ENCODE data around the gene TCN2. TPM values are rescaled to one million over a fixed set of nuclear protein-coding genes. Genes with fewer than 3 reads are reported as not detected.

Gene TCN2
- total and polyA plus RNA-seq, 2 of the 4 experiments (the other 2 are of a cell fraction): 1.3 to 3.6 TPM

DNA sequence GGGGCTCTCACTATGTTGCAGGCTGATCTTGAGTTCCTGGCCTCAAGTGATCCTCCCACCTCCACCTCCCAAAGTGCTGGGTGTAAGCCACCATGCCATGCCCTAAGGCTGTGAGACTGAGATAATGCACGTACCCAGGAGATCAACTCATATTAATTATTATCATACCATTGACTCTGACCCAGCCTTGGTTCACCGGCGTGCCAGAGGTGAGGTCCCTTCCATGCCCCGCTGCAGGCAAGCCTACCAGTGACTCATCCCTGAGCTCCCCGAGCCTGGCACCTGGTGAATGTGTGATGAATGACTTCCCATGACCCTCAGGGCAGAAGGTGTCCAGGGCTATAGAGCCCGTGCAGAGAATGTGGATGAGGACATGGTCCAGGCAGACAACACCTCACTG, 44.6 kb upstream of the TCN2 start:
- POLR2A ChIA-PET (ENCODE audit: unreplicated experiment): no interaction called here
- no peaks in the 10 kb centered on the region for H4K20me1 ChIP-seq (ENCODE audit: insufficient read depth, low read length)
- DNase-seq (no peak), ATAC-seq (ENCODE audit: low read depth) (no peak)
- H3K79me1 ChIP-seq (ENCODE audit: low read depth in 1 of 2, low read length in 2 of 2): no peaks in the 10 kb centered on the region
- H3K9ac ChIP-seq (ENCODE audit: low read depth, low read length): no peak overlapping the region
- H2BK5ac ChIP-seq (ENCODE audit: low read depth, low read length, poor library complexity, severe bottlenecking): no peak overlapping the region
- H2BK15ac ChIP-seq (ENCODE audit: low read depth, low read length): no peak overlapping the region
- H2BK20ac ChIP-seq (ENCODE audit: low read depth, low read length): no peak overlapping the region
- H2AK5ac ChIP-seq (ENCODE audit: low read depth, low read length): no peak overlapping the region
- no peaks in the 10 kb centered on the region for H3K9me3 ChIP-seq (ENCODE audit: control insufficient read depth, insufficient read depth, low read length)
- no peak overlapping the region for H3K27ac ChIP-seq (ENCODE audit: insufficient read depth, low read length)
- CTCF ChIA-PET: no interaction called here
- no peak overlapping the region for H4K91ac ChIP-seq (ENCODE audit: insufficient read depth, low read depth, low read length)
- intact Hi-C loops (cut with micrococcal nuclease): no loop called here
- no peak overlapping the region for H3K4me3 ChIP-seq (ENCODE audit: insufficient read depth, low read depth, low read length)
- BruUV-seq (replicated peaks): no TSS peak
- no peak overlapping the region for H3K23ac ChIP-seq (ENCODE audit: low read depth, low read length)
- H2BK120ac ChIP-seq (ENCODE audit: low read depth, low read length): no peak overlapping the region
- H3K14ac ChIP-seq (replicated peaks; ENCODE audit: low read depth, low read length): no peak overlapping the region
- H2AFZ ChIP-seq (replicated peaks; ENCODE audit: low read length, poor library complexity): no peak overlapping the region
- in situ Hi-C loops (cut with MboI; ENCODE audit: low sequenced_read_pairs): no loop called here
- no peak for TF ChIP-seq MAZ (IDR thresholded peaks at IDR 0.05; ENCODE audit: borderline replicate concordance, low read depth, low read length)
- no peak for TF ChIP-seq MXI1 (IDR thresholded peaks at IDR 0.05; ENCODE audit: borderline replicate concordance, low read depth, low read length)
- no peak for TF ChIP-seq RFX5 (IDR thresholded peaks at IDR 0.05; ENCODE audit: low read depth, low read length)
- TF ChIP-seq, protein P1, sequence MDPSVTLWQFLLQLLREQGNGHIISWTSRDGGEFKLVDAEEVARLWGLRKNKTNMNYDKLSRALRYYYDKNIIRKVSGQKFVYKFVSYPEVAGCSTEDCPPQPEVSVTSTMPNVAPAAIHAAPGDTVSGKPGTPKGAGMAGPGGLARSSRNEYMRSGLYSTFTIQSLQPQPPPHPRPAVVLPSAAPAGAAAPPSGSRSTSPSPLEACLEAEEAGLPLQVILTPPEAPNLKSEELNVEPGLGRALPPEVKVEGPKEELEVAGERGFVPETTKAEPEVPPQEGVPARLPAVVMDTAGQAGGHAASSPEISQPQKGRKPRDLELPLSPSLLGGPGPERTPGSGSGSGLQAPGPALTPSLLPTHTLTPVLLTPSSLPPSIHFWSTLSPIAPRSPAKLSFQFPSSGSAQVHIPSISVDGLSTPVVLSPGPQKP (IDR thresholded peaks at IDR 0.05; ENCODE audit: borderline replicate concordance, low read depth, low read length): no peak
- no peak for TF ChIP-seq MAFK (IDR thresholded peaks at IDR 0.05; ENCODE audit: low read depth, low read length)
- TF ChIP-seq POLR2A (IDR thresholded peaks at IDR 0.05; ENCODE audit: low read depth, low read length): no peak
- TF ChIP-seq CHD1 (IDR thresholded peaks at IDR 0.05; ENCODE audit: low read depth, low read length): no peak
- no peak for TF ChIP-seq BHLHE40 (IDR thresholded peaks at IDR 0.05; ENCODE audit: low read depth, low read length)
- no peak for TF ChIP-seq FOS (IDR thresholded peaks at IDR 0.05; ENCODE audit: low read depth, low read length)
- WGBS, 2 experiments (ENCODE audit: extremely low coverage in 2 of 2, insufficient read length in 1 of 2): 10% methylated on average over 2 of the region's 6 CpGs; no CpG with 5 or more reads in 1 of the 2 experiments
- no peaks in the 10 kb centered on the region for H3K9me1 ChIP-seq (ENCODE audit: insufficient read depth, low read length)
- no peaks in the 10 kb centered on the region for H3K4me1 ChIP-seq (ENCODE audit: control insufficient read depth, insufficient read depth, low read length)
- no peak overlapping the region for H3K56ac ChIP-seq (ENCODE audit: extremely low read depth, insufficient read depth, low read length)
- no peak overlapping the region for H4K5ac ChIP-seq (ENCODE audit: low read depth, low read length)
- no peaks in the 10 kb centered on the region for H3K36me3 ChIP-seq (ENCODE audit: control insufficient read depth, insufficient read depth, low read length)
- H3K27me3 ChIP-seq (ENCODE audit: control insufficient read depth, insufficient read depth, low read length): peaks cover 36% of the 10 kb centered on the region
- no peak overlapping the region for H3K18ac ChIP-seq (ENCODE audit: low read depth, low read length)
- H3K4ac ChIP-seq (ENCODE audit: low read depth, low read length): no peak overlapping the region
- H4K8ac ChIP-seq (ENCODE audit: low read depth in 2 of 2, low read length in 2 of 2): no peak overlapping the region
- H3K4me2 ChIP-seq (ENCODE audit: low read depth, low read length): no peak overlapping the region
- dilution Hi-C loops (cut with HindIII; ENCODE audit: low sequenced_read_pairs, unreplicated experiment): no loop called here
- H2AK9ac ChIP-seq (replicated peaks; ENCODE audit: low read depth, low read length, poor library complexity): no peak overlapping the region
